ENCODE measurements around the gene WFDC5. TPM values are rescaled to one million over a fixed set of nuclear protein-coding genes. Genes with fewer than 3 reads are reported as not detected.
A peak's percentile ranks its signal among the peaks of the same experiment; 100 is the strongest.
"Not testable (repeated sequence)": the region's sequence is repeated elsewhere in the genome, so short reads cannot be mapped to it uniquely, and the experiment has no call there.

Gene WFDC5, protein sequence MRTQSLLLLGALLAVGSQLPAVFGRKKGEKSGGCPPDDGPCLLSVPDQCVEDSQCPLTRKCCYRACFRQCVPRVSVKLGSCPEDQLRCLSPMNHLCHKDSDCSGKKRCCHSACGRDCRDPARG
- 100 to 1,000 TPM; 340 to 533 (median 389) TPM for total RNA-seq

DNA sequence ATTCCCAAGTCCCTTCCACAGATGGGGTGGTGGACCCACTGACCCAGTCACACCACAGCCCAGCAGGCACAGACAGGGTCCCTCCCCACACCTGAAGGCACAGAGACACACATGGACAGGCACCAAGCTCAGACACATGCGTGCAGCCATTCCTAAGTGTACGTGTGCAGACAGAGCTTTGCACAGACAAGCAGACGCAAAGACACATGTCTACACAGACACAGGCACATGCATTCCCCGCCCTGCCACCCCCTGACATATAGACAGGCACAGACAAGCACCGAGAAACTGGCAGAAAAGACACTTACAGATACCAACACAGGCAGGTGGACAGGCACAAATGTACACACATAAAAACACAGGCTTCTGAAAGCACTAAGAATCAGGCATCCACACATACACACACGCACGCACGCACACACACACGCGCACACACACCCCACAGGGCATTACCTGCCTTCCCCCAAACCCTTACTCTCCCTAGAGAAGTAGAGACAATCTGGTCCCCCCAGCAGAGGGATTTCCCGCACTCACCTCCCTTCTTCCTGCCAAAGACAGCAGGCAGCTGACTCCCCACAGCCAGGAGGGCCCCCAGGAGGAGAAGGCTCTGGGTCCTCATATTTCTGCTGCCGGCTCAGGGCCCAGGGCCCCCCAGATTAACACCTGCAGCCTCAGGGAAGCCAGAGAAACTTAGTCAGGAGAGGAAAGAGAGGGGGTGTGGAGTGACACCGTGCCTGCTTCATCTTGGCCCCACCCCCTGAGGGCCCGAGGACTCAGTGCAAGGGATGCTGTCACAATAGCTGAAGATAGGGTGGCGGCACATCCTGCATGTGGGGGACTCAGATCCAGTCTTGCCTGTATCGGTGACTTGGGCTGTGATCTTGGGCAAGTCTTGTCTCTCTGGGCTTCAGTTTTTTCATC, at the start of gene WFDC5:
TSS of gene WFDC5 (minus strand) at position 710 of the 921 bp plus-strand sequence. CDS start at position 619, 91 bp downstream.
- peak in 1 of 2 donors; percentile 74 for DNase-seq (ENCODE audit: low spot score in 2 of 2)
- no peak for TF ChIP-seq POLR2A (IDR thresholded peaks at IDR 0.05)
- TF ChIP-seq CTCF (IDR thresholded peaks at IDR 0.05) = no peak
- no peak within 1 kb of the TSS for H3K4me3 ChIP-seq (ENCODE audit: low read depth, poor library complexity, severe bottlenecking)
- WGBS, 2 donors = 29 to 42% methylated on average over 15 to 16 of the region's 16 CpGs
- intact Hi-C loops (cut with DNase I; ENCODE audit: low total_unique reads) = no loop called here

GRCh38 chr20:45163083-45163803, 48.3 kb upstream of the WFDC5 start:
- intact Hi-C loops (cut with DNase I; ENCODE audit: low total_unique reads) = no loop called here
- no peak for TF ChIP-seq POLR2A (IDR thresholded peaks at IDR 0.05)
- no peak for TF ChIP-seq CTCF (IDR thresholded peaks at IDR 0.05)
- WGBS, 2 donors = 55 to 61% methylated on average over 1 of the region's 1 CpG

GRCh38 chr20:45157962-45158361, 43.0 kb upstream of the WFDC5 start:
- no peak overlapping the region for H3K4me3 ChIP-seq (ENCODE audit: low read depth, poor library complexity, severe bottlenecking)
- DNase-seq (ENCODE audit: low spot score in 2 of 2) = no peak
- 10 to 13% methylated on average over 1 of the region's 1 CpG for WGBS, 2 donors
- TF ChIP-seq CTCF (IDR thresholded peaks at IDR 0.05) (no peak), POLR2A (IDR thresholded peaks at IDR 0.05) (no peak)
- intact Hi-C loops (cut with DNase I; ENCODE audit: low total_unique reads) = no loop called here

More at GRCh38 chr20:45163083-45163803, 48.3 kb upstream of the WFDC5 start:
- H3K4me3 ChIP-seq (ENCODE audit: low read depth, poor library complexity, severe bottlenecking) = no peak overlapping the region
- DNase-seq (ENCODE audit: low spot score in 2 of 2) = no peak

DNA sequence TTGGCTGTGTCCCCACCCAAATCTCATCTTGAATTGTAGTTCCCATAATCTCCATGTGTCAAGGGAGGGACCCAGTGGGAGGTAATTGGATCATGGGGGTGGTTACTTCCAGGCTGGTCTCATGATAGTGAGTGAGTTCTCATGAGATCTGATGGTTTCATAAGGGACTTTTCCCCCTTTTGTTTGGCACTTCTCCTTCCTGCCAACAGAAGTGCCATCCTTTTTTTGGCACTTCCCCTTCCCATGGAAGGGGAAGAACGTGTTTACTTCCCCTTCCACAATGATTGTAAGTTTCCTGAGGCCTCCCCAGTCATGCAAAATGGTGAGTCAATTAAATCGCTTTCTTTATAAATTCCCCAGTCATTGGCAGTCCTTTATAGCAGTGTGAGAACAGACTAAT, 41.7 kb upstream of the WFDC5 start:
- intact Hi-C loops (cut with DNase I; ENCODE audit: low total_unique reads) = no loop called here
- WGBS, 2 donors = 59 to 65% methylated on average over 2 of the region's 2 CpGs

GRCh38 chr20:45154794-45155193, 39.8 kb upstream of the WFDC5 start:
- intact Hi-C loops (cut with DNase I; ENCODE audit: low total_unique reads); H3K4me3 ChIP-seq (ENCODE audit: low read depth, poor library complexity, severe bottlenecking); DNase-seq (ENCODE audit: low spot score in 2 of 2): not testable (repeated sequence)
- WGBS, 2 donors = 90 to 95% methylated on average over 1 of the region's 1 CpG

More for the DNA sequence above, 41.7 kb upstream of the WFDC5 start:
- H3K4me3 ChIP-seq (ENCODE audit: low read depth, poor library complexity, severe bottlenecking) = no peak overlapping the region
- DNase-seq (ENCODE audit: low spot score in 2 of 2) = no peak
- TF ChIP-seq CTCF (IDR thresholded peaks at IDR 0.05) (no peak), POLR2A (IDR thresholded peaks at IDR 0.05) (no peak)

DNA sequence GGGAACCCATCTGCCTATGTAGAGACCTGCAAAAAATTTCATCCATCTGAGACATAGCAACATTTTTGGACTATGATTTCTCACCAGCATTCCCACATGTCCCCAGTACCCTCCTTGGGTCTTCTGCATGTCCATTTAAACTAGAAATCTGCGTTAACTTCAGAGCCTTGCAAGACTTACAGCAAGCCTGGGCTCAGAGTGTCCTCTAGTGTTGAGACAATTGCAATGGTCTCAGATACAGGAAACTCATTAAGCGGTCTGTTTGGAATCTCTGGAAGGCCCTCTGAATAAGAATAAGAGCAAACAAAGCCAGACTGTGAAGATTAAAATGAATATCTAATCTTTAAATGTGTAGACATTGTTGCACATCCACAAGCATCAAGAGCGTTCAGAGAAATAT, 39.2 kb upstream of the WFDC5 start:
- intact Hi-C loops (cut with DNase I; ENCODE audit: low total_unique reads) = no loop called here

More for the DNA sequence above, 39.2 kb upstream of the WFDC5 start:
- no peak for TF ChIP-seq CTCF (IDR thresholded peaks at IDR 0.05)
- no peak for TF ChIP-seq POLR2A (IDR thresholded peaks at IDR 0.05)
- no peak overlapping the region for H3K4me3 ChIP-seq (ENCODE audit: low read depth, poor library complexity, severe bottlenecking)
- 80 to 88% methylated on average over 3 of the region's 3 CpGs for WGBS, 2 donors
- no peak for DNase-seq (ENCODE audit: low spot score in 2 of 2)

Data from lower leg skin (tissue), 4 donors.